NK-92 treated with Interleukin-12 subunit alpha and Interleukin-12 subunit beta, amount 100 ng/mL, for 24 hours (cell line): ENCODE measurements around the gene GFM1.
"Not testable (repeated sequence)": the region's sequence is repeated elsewhere in the genome, so short reads cannot be mapped to it uniquely, and the experiment has no call there.

ENCODE experiments used
- DNase-seq: peaks from one replicate; lab custom pipeline; 2025; lab: John Stamatoyannopoulos, UW

GFM1 gene

DNA sequence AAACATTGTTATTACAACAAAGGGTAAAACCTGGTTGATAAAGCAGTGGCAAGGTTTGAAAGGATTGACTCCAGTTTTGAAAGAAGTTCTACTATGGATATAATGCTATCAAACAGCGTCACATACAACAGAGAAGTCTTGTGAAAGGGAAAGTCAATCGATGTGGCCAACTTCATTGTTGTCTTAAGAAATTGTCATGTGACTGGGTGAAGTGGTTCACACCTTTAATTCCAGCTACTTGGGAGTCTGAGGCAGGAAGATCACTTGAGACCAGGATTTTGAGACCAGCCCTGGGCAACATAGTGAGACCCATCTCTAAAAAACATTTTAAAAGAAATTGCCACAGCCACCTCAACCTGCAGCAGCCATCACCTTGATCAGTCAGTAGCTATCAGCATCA is 34.4 kb downstream of the GFM1 start:
- DNase-seq = no peak

DNA sequence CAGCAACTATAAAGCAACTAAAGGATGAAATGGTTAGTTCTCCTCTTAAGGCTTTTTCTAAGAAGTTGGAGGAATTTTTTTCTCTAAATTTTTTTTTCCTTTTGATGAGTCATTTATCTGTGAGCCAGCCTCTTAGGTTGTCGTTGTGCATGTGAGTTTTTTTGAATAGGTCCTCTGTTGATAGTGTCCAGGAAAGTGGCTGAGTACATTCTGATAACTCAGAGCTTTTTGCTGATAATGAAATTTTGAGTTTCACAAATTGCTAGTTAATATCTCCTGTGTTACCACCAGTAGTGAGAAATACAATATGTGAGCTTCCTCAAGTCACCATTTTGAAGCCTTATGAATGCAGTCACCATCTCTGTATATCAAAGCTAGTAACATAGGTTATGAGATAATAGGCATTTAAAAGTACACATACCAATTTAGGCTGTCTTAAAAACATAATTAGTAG is 35.2 kb downstream of the GFM1 start:
- DNase-seq = no peak

DNA sequence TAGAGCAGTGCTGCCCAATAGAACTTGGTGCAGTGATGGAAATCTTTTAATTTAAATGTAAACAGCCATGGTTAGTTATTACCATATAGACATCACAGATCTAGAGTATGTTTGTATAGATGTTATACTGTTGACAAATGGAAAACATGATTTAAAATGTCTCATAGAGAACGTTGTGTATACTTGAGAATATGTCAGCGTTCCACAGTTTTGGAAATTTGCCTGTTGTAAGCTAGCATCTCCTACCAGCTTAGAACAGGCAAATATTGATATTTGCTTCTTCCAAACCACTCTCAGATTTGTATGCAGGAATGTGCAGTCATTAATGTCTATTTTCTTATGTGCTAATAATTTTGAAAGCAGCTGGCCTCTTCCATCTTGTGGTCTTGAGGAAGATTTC is 36.5 kb downstream of the GFM1 start:
- DNase-seq = no peak

DNA sequence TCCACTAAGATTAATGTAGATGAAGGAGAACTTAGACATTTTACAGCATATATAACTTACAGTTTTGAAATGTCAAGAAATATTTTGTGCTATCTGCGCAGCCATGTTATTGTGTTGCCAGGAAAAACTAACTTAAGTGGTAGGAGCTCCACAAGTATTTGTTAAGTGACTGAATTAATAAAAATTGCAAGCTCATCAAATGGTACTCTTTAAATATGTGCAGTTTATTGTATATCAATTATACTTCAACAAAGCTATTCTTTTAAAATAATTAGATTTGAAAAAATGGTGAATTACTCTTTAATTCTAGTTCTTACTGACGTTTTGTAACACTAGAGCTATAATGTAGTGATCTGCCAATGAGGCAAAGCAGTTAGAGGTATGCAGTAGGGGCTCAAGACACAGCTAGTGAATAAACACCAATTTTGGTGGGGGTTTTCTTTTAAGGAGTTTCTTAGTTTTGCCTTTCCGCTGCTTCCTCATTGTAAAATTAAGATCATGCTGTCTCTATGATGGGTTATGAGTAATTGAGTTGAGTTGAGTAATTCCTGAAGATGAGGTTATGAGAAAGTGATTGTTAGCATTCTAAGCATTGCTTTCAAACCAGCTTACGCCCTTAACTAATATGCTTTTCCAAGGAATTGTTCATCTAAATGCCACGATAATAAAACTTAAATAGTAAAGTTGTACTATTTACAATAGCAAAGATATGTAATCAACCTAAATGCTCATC is 39.1 kb downstream of the GFM1 start:
- DNase-seq = no peak

DNA sequence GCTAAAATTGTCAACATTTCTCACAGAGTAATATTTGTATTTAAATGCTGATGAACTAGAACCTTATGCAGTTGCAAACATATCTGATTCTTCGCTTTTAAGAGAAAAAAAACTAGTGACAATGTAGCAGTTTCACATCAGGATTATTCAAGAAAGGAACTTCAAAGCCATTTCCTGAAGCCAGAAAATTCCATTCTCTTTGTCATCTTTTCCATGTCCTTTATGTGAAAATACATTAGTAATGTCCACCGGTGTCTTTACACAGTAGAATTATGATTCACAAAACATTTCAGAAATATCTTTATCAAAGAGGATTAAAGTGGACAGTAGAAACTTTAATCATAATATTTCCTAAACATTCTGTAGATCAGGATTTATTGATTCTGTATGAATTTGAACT is 40.8 kb downstream of the GFM1 start:
- DNase-seq = no peak

DNA sequence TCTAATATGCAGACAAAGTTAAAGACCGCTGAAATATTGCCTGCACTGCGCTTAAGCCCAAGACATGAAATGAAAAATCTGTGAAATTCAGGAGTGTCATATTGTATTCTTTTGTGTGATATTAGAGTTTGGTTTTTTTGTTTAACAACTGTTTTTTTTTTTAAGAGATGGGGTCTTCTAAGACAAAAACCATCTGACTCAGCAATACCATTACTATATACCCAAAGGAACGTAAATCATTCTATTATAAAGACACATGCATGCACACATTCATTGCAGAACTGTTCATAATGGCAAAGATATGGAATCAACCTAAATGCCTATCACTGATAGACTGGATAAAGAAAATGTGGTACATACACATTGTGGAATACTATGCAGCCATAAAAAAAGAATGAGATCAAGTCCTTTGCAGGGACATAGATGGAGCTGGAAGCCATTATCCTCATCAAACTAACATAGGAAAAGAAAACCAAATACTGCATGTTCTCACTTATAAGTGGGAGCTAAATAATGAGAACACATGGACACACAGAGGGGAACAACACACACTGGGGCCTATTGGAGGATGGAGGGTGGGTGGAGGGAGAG is 49.6 kb downstream of the GFM1 start:
- not testable (repeated sequence) for DNase-seq

DNA sequence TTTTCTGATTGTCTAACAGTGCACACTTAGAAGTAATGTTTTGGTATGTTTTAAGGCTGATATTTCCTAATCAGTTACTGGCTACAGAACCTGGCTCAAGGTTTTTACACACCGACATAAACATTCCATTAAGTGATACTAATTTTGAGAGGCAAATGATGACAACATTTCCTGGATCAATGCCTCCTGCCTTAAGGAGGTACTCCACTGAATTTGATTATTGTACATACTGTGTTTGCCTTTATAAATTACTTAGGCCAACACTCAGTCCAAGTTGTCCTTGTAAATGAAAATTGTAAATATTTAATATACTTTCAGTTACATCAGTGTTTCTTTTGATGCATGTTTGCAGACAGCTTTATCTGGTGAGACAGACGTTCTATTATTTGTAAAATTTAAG is 52.3 kb downstream of the GFM1 start:
- DNase-seq = no peak

DNA sequence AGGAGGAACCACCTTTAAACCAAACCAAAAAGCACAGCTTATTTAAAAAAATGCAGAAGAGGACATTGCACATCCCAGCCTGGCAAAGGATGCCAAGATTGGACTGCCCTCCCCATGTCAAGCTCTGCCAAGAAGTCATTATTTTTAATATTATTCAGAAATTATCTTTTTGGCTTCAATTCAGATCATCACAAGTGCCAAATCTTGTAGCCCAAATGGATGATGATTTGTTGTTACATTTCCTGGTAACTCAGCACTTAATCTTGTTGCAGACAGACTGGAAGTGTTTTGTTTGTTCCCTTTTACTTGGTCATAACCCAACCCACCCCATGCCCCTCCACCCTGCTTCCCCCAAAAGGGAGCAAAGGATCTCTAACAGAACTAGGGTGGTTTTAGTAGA is 56.2 kb downstream of the GFM1 start:
- no peak for DNase-seq

DNA sequence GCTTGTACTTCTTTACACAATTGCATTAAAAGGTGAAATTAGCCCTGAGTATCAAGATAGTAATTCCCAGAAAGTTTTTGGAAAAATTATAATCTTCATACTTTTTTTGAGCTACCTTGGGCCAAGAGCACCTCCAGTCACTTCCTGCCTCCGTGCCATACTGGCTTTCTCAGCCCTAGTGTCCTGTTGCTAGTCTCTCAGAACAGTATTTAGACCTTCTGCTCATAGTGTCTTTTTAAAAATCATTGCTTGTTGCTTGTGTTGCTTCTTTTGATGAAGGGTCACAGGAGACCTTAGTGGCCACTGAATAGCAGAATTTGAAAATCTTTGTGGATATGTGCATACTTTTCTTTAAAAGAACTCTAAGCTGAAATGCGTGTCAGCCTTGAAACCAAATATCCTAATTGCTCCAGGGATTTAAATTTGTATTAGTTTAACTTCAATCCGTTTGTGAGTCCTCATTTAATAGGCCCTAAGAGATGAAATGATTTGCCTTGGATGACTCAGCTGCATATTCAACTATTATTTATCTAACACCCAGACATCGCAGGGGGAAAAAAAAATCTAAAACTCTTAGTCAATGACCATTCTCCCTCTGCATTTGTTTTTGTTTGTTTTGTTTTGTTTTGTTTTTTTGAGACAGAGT is 57.2 kb downstream of the GFM1 start:
- DNase-seq = no peak

DNA sequence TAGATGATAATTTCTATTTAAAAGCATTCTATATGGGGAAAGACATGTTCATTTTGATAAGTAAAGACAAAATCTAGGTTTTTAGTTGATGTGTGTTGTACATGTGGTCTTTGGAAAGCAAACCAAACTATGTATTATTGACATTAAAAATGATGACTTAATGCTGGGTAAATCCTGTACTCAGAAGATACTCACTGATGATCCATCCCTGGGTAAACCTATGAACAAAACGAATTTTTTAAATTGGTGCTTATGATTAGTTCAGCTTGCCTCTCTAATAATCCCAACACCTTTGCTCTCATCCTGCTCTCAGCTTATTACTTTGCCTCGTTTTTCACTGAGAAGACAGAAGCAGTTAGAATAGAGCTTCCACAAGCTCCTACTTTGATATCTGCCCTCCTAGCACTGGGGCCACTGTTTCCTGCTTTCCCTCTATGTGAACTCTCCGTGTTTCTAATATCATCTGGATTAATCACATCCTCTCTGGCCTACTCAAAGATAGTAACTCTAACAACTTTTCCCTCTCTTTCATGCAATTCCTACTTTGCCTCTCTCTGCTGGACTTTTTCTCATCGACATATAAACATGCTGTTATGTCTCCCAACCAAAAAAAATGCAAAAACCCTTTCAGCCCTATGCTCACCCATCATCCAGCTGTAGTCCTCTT is 58.6 kb downstream of the GFM1 start:
- no peak for DNase-seq

DNA sequence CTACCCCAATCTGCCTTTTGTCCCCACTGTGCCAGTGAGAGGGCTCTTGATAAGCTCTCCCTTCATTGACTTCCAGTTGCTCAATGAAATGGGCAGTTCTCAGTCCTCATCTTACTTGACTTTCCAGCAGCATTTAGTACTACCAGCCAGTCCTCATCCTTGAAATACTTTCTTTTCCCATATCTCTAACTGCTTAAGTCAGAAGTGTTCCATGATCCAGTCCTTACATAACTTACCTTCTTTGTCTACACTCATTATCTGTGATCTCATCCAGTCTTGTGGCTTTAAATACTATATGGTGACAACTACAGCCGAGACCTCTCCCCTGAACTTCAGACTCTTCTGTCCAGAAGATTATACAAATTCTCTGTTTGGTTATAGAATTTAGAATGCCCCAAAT is 59.2 kb downstream of the GFM1 start:
- DNase-seq = no peak

DNA sequence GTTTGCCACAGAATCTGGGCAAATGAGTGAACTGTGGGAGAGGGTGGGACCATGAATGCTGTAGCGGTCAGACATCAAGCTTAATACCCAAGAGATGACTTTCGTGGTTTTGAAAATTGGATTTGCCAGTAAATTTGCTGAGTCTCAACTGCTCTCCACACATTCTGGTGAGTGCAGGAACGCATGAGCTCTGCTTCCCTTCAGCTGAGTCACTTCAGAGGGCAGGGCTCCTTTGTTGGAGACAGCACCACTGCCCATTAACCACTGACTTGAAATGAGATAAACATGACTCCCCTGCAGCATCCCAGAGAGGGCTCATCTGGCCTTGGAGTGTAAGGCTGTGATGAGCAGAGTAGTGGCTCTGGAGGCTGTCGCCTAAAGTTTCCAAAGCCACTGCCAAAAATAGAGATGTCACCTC is 65.3 kb downstream of the GFM1 start:
- no peak for DNase-seq

DNA sequence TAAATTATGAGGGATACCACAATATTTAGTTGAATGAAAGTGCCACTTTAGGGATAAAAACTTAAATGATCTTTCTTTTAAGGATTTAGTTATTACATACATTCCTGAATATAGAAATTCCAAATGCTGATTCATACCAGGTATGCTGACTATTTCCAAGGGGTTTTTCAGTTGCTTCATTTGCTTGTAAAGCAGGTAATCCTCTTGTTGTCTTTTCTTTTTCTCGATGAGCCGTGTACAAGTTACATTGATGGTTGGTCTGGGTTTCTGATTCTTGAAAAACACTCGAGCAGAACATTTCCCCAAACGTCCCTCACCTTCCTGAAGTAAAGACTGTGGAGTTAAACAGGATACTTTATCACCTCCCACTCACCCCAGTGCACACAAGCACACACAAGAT is 66.3 kb downstream of the GFM1 start:
- DNase-seq = no peak

DNA sequence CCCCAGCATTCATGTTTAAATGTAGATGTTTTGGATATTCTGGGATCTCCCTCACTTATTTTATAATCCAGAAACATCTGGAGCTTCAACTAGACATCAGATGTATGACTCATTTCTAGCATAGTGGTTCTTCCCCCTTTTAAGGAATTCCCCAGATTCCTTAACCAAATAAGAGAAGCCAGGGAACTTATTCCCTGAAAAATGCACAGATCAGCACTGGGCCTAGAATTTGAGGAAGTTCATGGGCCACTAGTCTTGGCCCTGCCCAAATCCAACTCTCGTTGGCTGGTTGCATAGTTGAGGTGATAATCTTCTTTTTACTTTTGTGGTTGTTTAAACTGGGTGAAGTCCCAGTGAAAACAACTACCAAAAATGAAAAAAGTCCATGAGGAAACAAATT is 67.6 kb downstream of the GFM1 start:
- no peak for DNase-seq

DNA sequence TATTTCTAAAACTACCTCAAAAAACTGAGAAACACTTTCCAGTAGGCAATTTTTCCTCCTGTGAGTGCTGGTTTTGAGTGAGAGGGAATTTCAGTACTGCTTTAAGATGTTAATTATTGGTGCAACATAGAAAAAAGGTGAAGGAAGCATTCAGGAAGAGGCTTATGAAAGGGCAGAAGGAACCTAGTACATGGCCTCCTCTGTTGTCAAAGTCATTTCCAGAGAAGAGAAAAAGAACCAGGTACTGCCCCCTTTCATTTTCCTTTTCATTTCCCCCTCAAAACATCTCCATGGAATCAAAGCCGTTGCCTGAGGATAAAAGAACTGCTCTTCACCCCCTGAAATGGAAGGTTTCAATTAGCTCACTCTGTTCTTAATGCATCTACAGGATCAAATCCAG is 68.1 kb downstream of the GFM1 start:
- DNase-seq = no peak

DNA sequence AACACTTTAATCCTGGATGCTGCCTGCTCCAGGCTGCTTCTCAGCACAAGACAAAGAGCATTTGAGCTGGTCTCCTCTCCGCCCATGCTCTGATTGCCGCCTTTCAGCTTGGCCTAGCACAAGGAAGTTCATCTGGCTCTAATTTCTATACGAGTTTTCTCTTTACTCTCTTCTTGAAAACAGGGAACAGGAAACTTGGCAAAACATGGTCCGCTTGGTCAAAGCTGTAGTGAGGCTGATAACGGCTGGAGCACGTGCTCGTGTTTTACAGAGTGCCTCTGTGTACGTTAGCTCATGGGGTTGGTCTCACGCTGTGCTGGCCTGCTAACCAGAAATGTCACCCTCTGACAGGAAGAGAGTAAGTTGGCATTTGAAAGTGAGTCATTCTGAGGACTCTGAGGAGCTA is 68.8 kb downstream of the GFM1 start:
- DNase-seq = no peak

DNA sequence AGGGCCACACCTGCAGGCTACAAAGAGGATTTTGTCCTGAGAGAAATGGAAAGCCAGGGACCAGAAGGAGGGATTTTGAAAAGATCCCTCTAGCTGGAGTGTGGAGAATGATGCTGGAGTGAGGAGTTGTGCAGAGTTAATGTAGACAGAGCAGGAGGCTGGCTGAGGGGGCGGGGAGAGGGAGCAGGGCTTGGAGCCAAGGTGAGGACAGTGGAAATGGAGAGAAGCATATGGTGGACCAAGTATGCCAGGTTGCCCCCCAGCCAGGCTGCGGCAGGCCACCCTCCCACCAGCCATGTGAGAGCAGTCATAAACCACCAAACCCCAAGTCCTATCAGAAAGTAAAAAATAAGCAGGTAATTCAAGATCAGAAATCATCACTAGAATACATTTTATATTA is 73.2 kb downstream of the GFM1 start:
- no peak for DNase-seq

DNA sequence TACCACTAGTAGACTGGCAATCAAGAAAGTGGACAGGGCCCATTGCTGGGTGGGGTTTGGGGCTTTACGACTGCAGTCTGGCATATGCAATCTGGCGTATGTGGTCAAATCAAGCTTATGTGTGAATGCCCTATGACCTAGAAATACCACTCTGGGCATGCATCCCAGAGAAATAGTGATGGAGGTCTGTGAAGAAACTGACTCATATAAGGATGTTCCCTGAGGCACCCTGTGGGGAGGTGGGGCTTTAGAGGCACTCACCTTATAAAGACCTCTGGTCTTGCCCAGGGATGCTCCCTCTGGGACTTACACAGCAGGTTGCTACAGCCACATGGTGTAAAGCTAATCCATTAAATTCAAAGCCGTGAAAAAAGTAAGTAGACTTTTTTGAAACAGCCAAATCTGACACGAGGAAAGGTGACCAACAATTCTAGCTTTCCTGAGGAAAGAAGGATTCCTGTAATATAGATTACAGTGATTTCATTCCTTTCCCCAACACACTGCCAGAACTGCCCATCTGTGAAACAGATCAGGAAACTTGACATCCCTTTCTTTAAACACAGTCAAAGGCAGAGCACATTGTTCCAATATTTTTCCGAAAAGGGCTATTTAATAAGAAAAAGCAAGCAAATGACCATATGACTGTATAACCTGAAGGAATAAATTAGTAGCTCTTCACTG is 74.3 kb downstream of the GFM1 start:
- DNase-seq = no peak

DNA sequence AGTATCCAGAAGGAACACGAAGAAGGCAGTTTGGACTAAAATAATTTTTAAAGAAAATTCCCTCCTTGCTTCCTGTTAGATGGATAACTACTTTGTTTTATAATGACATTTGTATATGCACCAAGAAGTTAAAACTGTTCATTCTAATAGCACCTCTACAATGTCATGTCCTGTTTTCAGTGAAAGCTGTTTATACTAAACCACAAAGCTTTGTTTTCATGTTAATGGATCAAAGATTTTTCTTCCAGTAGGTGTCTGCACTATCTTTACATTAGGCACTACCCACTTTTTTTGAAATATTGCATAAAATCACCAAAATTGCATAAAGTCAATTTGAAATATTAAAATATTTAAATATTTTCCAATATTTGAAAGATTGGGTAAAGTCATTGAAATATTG is 77.8 kb downstream of the GFM1 start:
- DNase-seq = no peak

DNA sequence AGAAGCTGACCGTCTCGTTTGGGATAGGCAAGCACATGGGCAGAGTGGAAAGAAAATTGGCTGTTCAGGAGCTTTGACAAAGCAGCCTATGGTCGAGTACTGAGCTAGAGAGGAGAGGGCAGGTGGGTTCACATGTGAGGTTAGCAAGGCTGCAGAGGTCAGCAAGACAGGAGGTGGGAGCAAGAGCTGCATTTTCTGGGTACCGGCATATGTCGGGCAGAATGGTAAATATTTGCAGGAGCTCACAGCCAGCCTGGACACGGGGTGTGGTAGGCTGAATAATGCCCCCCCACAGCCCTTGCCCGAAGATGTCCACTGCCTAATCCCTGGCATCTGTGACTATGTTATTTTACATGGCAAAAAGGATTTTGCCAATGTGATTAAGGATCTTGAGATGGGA is 79.7 kb downstream of the GFM1 start:
- no peak for DNase-seq

DNA sequence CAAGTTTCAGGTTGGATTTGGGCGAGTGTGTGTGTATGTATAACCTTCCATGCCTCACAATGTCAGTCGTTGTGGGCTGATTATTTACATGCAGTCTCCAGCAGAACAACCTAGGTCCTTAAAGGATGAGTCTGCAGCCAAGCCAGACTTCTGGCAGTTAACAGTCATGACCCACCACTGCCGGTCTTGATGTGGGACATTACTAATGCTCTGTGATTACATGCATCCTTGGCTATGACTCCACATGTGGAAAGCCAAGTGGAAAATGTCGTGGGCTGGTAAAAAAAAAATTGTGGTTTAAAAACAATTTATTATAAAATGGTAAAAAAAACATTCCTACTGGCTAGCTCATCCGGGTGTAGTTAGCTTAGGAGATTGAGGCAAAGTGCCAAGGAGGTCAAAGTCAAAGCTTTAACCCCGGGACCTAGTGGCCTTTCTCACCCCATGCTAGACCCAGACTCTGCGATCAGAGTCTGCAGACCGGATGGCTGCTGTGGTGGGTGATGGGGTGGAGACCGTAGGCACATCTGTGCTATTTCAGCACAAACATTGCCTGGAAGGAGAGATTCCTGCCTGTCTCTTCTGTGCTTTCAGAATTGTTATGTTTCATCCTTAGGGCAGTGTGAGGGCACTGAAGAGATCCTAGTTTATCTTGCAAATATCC is 81.2 kb downstream of the GFM1 start:
- no peak for DNase-seq
